ENCODE measurements around the gene RBMS1. TPM values are rescaled to one million over a fixed set of nuclear protein-coding genes. Genes with fewer than 3 reads are reported as not detected.

Gene RBMS1
- total RNA-seq, 2 experiments from 2014 or later, result 35.8 to 38.6 TPM

DNA sequence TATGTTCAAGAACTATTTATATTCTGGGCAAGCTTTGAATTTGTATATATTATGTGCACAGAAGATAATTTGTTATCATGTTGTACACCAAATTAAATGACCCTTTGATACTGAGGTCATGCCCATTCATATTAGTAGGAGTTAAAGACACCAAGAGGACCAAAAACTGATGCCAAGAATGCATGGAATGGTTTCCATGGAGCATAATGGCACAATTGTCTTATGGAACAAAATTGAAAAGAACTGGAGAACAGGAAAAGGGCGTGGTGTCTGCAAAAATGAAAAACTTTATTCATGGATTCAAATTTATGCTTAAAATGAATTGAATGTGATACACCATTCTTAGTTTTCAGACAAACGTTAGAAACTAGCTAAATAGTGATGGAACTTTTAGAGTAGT is 24.1 kb upstream of the RBMS1 start:
- DNase-seq, result no peak
- CTCF ChIA-PET, result interaction anchor here (1.7 kb wide), 1 partner anchor 114 kb away, joined by 3 read pairs; no protein-coding TSS in a partner anchor
- Mint-ChIP-seq H3K27me3 (no peaks in the 10 kb centered on the region), H3K36me3 (ENCODE audit: low read depth) (no peaks in the 10 kb centered on the region), H3K27ac (no peak overlapping the region), H3K9me3 (no peaks in the 10 kb centered on the region), H3K4me3 (no peak overlapping the region), H3K4me1 (ENCODE audit: low read depth) (peaks cover 30% of the 10 kb centered on the region)
- TF ChIP-seq, protein P1, sequence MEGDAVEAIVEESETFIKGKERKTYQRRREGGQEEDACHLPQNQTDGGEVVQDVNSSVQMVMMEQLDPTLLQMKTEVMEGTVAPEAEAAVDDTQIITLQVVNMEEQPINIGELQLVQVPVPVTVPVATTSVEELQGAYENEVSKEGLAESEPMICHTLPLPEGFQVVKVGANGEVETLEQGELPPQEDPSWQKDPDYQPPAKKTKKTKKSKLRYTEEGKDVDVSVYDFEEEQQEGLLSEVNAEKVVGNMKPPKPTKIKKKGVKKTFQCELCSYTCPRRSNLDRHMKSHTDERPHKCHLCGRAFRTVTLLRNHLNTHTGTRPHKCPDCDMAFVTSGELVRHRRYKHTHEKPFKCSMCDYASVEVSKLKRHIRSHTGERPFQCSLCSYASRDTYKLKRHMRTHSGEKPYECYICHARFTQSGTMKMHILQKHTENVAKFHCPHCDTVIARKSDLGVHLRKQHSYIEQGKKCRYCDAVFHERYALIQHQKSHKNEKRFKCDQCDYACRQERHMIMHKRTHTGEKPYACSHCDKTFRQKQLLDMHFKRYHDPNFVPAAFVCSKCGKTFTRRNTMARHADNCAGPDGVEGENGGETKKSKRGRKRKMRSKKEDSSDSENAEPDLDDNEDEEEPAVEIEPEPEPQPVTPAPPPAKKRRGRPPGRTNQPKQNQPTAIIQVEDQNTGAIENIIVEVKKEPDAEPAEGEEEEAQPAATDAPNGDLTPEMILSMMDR (IDR thresholded peaks at IDR 0.05), result no peak
- POLR2A ChIA-PET, result no interaction called here
- intact Hi-C loops (cut with micrococcal nuclease), result no loop called here
- ATAC-seq, result no peak

GRCh38 chr2:160516547-160517365 is 23.1 kb upstream of the RBMS1 start:
- TF ChIP-seq, protein P1 (IDR thresholded peaks at IDR 0.05), result no peak
- no peaks in the 10 kb centered on the region for H3K9me3 Mint-ChIP-seq
- ATAC-seq (peak; percentile 89), DNase-seq (peak; percentile 48)
- ChIA-PET CTCF (interaction anchor here (0.7 to 1.7 kb wide), 3 partner anchors 24 to 113 kb away, joined by 3 read pairs; no protein-coding TSS in a partner anchor), POLR2A (no interaction called here)
- H3K27me3 Mint-ChIP-seq, result no peaks in the 10 kb centered on the region
- H3K36me3 Mint-ChIP-seq (ENCODE audit: low read depth), result no peaks in the 10 kb centered on the region
- peaks cover 36% of the 10 kb centered on the region for H3K4me1 Mint-ChIP-seq (ENCODE audit: low read depth)
- peak overlapping the region; percentile 80 for H3K27ac Mint-ChIP-seq
- peak overlapping the region; percentile 5 for H3K4me3 Mint-ChIP-seq
- intact Hi-C loops (cut with micrococcal nuclease), result no loop called here

- H3K4me3 Mint-ChIP-seq, result no peak overlapping the region
- H3K36me3 Mint-ChIP-seq (ENCODE audit: low read depth), result no peaks in the 10 kb centered on the region
- DNase-seq (no peak), ATAC-seq (no peak)
- H3K9me3 Mint-ChIP-seq, result no peaks in the 10 kb centered on the region
- H3K4me1 Mint-ChIP-seq (ENCODE audit: low read depth), result peaks cover 36% of the 10 kb centered on the region
- intact Hi-C loops (cut with micrococcal nuclease), result no loop called here
- TF ChIP-seq, protein P1 (IDR thresholded peaks at IDR 0.05), result no peak
- peak overlapping the region; percentile 53 for H3K27ac Mint-ChIP-seq
- ChIA-PET POLR2A (no interaction called here), CTCF (interaction anchor here (0.7 to 1.3 kb wide), 3 partner anchors 187 to 549 kb away, joined by 3 read pairs; no protein-coding TSS in a partner anchor)
- no peaks in the 10 kb centered on the region for H3K27me3 Mint-ChIP-seq
Observed at GRCh38 chr2:160515120-160515519, 21.5 kb upstream of the RBMS1 start.

GRCh38 chr2:160513120-160513519 is 19.5 kb upstream of the RBMS1 start:
- H3K27me3 Mint-ChIP-seq, result no peaks in the 10 kb centered on the region
- no peaks in the 10 kb centered on the region for H3K36me3 Mint-ChIP-seq (ENCODE audit: low read depth)
- ChIA-PET POLR2A (no interaction called here), CTCF (interaction anchor here (0.9 to 1.1 kb wide), 2 partner anchors 9 to 83 kb away, joined by 3 read pairs; no protein-coding TSS in a partner anchor)
- H3K4me1 Mint-ChIP-seq (ENCODE audit: low read depth), result peaks cover 36% of the 10 kb centered on the region
- ATAC-seq (no peak), DNase-seq (no peak)
- intact Hi-C loops (cut with micrococcal nuclease), result no loop called here
- H3K4me3 Mint-ChIP-seq, result no peak overlapping the region
- no peak overlapping the region for H3K27ac Mint-ChIP-seq
- TF ChIP-seq, protein P1 (IDR thresholded peaks at IDR 0.05), result no peak
- H3K9me3 Mint-ChIP-seq, result no peaks in the 10 kb centered on the region

DNA sequence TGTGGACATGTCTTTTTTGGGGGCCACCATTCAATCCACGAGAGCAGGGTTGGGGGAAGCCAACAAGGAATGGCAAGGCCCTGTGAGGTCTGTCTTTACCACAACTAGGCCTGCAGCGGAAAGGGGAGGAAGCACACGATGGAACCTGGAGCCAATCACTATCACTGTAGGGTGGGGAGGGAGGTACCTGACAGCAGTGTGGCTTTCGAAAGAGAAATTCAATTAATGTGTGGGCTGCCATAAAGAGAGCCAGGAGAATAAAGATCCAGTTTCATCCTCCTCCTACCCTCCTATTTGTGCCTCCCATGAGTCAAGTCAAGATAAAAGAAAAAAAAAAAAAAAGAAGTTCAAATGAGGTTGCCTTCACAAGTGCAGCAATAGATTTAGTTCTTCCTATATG is 18.9 kb upstream of the RBMS1 start:
- ChIA-PET CTCF (interaction anchor here (0.9 to 1.5 kb wide), 2 partner anchors 8 to 10 kb away, joined by 3 to 4 read pairs; no protein-coding TSS in a partner anchor), POLR2A (no interaction called here)

More for the DNA sequence above, 18.9 kb upstream of the RBMS1 start:
- TF ChIP-seq, protein P1 (IDR thresholded peaks at IDR 0.05), result no peak
- peak; percentile 21 for ATAC-seq
- intact Hi-C loops (cut with micrococcal nuclease), result no loop called here
- H3K4me1 Mint-ChIP-seq (ENCODE audit: low read depth), result peaks cover 35% of the 10 kb centered on the region
- no peak overlapping the region for H3K4me3 Mint-ChIP-seq
- peak overlapping the region; percentile 2 for H3K27ac Mint-ChIP-seq
- H3K36me3 Mint-ChIP-seq (ENCODE audit: low read depth), result no peaks in the 10 kb centered on the region
- no peak for DNase-seq
- no peaks in the 10 kb centered on the region for H3K9me3 Mint-ChIP-seq
- no peaks in the 10 kb centered on the region for H3K27me3 Mint-ChIP-seq

All from activated CD8-positive, alpha-beta T cell treated with anti-CD3 and anti-CD28 coated beads for 36 hours (primary cell).